ENCODE results near the gene GABRA4. TPM values are rescaled to one million over a fixed set of nuclear protein-coding genes. Genes with fewer than 3 reads are reported as not detected.

The GABRA4 gene
- total RNA-seq, 4 donors from 2014 or later, result 0.34 to 2.2 (median 0.58) TPM

DNA sequence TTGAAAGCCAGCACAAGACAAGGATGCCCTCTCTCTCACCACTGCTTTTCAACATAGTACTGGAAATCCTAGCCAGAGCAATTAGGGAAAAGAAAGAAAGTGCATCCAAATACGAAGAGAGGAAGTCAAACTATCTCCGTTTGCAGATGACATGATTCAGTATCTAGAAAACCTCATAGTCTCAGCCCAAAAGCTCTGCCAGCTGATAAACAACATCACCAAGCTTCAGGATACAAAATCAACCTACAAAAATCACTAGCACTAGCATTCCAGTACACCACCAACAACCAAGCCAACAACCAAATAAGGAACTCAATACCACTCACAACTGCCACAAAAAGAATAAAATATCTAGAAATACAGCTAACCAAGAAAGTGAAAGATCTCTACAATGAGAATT, 123.0 kb downstream of the GABRA4 start:
- no peak for DNase-seq (ENCODE audit: low spot score in 2 of 2)
- TF ChIP-seq, protein P1, sequence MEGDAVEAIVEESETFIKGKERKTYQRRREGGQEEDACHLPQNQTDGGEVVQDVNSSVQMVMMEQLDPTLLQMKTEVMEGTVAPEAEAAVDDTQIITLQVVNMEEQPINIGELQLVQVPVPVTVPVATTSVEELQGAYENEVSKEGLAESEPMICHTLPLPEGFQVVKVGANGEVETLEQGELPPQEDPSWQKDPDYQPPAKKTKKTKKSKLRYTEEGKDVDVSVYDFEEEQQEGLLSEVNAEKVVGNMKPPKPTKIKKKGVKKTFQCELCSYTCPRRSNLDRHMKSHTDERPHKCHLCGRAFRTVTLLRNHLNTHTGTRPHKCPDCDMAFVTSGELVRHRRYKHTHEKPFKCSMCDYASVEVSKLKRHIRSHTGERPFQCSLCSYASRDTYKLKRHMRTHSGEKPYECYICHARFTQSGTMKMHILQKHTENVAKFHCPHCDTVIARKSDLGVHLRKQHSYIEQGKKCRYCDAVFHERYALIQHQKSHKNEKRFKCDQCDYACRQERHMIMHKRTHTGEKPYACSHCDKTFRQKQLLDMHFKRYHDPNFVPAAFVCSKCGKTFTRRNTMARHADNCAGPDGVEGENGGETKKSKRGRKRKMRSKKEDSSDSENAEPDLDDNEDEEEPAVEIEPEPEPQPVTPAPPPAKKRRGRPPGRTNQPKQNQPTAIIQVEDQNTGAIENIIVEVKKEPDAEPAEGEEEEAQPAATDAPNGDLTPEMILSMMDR (IDR thresholded peaks at IDR 0.05), result no peak
- TF ChIP-seq POLR2AphosphoS5 (IDR thresholded peaks at IDR 0.05) (no peak), POLR2A (IDR thresholded peaks at IDR 0.05) (no peak)
- H3K36me3 ChIP-seq, result no peaks in the 10 kb centered on the region
- no peaks in the 10 kb centered on the region for H3K4me1 ChIP-seq
- no peak overlapping the region for H3K27ac ChIP-seq
- no peaks in the 10 kb centered on the region for H3K9me3 ChIP-seq
- H3K27me3 ChIP-seq, result no peaks in the 10 kb centered on the region
- WGBS, result 67% methylated on average over 2 of the region's 2 CpGs
- no peak overlapping the region for H3K4me3 ChIP-seq

Other genes starting within 250 kb of the GABRA4 start
- not detected for gene COX7B2, start 84.3 kb downstream of the GABRA4 start, total RNA-seq
- not detected for gene GABRB1, start 38.0 kb upstream of the GABRA4 start, total RNA-seq